CD4-positive, alpha-beta T cell (primary cell): ENCODE measurements around the gene FMN1. TPM values are rescaled to one million over a fixed set of nuclear protein-coding genes. Genes with fewer than 3 reads are reported as not detected.

Source experiments
- ATAC-seq: fragments of 200-7000 bp; cut with Tn5 transposase; one replicate; pipeline ENCODE4 v1.10.0; 2022; ENCODE audit warnings: mild to moderate bottlenecking; ENCODE audit not compliant: poor library complexity
- CTCF ChIA-PET: fragments of 350-600 bp; sonication (Branson Sonifier 250); formaldehyde crosslinking; loops from one replicate; lab custom pipeline; 2021; ENCODE audit warnings: antibody characterized with exemption, inconsistent platforms; lab: Charles Lee
- POLR2A ChIA-PET: fragments of 350-600 bp; sonication (Branson Sonifier 250); formaldehyde crosslinking; loops from one replicate; lab custom pipeline; 2021; ENCODE audit warnings: antibody characterized with exemption, inconsistent platforms; lab: Charles Lee
- DNase-seq, 14 experiments: peaks; one replicate each; pipeline ENCODE4 v3.0.0-alpha.2; 2013 to 2020; ENCODE audit warnings: mixed read lengths in 2 of 14
- H3K27ac ChIP-seq, 2 donors: one replicate each; pipeline versions ENCODE4 v1.5.1 to v1.7.0; 2013; ENCODE audit warnings: low read length in 2 of 2, low read depth in 1 of 2, mild to moderate bottlenecking in 1 of 2
- H3K27me3 ChIP-seq, 2 experiments: 1 replicate in 1 of 2; 2 replicates in 1 of 2; pipeline versions ENCODE4 v1.6.1 to v1.7.0; 2013; ENCODE audit warnings: low read length in 2 of 2, control low read depth in 1 of 2, mild to moderate bottlenecking in 1 of 2, moderate library complexity in 1 of 2; ENCODE audit not compliant: insufficient read depth in 2 of 2, control insufficient read depth in 1 of 2
- H3K36me3 ChIP-seq: one replicate; pipeline ENCODE4 v1.6.1; 2013; ENCODE audit warnings: low read length, control low read depth; ENCODE audit not compliant: insufficient read depth
- H3K4me1 ChIP-seq: one replicate; pipeline ENCODE4 v1.6.1; 2013; ENCODE audit warnings: low read length, control low read depth; ENCODE audit not compliant: insufficient read depth
- H3K4me3 ChIP-seq: one replicate; pipeline ENCODE4 v1.5.1; 2013; ENCODE audit warnings: mild to moderate bottlenecking, low read length, moderate library complexity
- H3K9me3 ChIP-seq, 2 experiments: 1 replicate in 1 of 2; 2 replicates in 1 of 2; pipeline versions ENCODE4 v1.6.1 to v1.7.0; 2013; ENCODE audit warnings: low read length in 2 of 2, mild to moderate bottlenecking in 2 of 2, control low read depth in 1 of 2, moderate library complexity in 1 of 2; ENCODE audit not compliant: control insufficient read depth in 1 of 2, insufficient read depth in 1 of 2
- H3K27ac Mint-ChIP-seq: one replicate; pipeline ENCODE4 v1.8.0; 2020; ENCODE audit warnings: mixed read lengths
- H3K27me3 Mint-ChIP-seq: one replicate; pipeline ENCODE4 v1.8.0; 2021; ENCODE audit warnings: mixed read lengths
- H3K36me3 Mint-ChIP-seq: one replicate; pipeline ENCODE4 v1.8.0; 2021; ENCODE audit warnings: low read depth, mixed read lengths
- H3K4me1 Mint-ChIP-seq: one replicate; pipeline ENCODE4 v1.8.0; 2021; ENCODE audit warnings: low read depth, mixed read lengths
- H3K4me3 Mint-ChIP-seq: one replicate; pipeline ENCODE4 v1.8.0; 2020; ENCODE audit warnings: mild to moderate bottlenecking, mixed read lengths
- H3K9me3 Mint-ChIP-seq: one replicate; pipeline ENCODE4 v1.8.0; 2020; ENCODE audit warnings: mixed read lengths
- CTCF ChIP-seq: fragments of 200-600 bp; IDR thresholded peaks from one replicate; pipeline ENCODE4 v1.8.0; 2022; ENCODE audit warnings: antibody characterized with exemption, mild to moderate bottlenecking
- intact Hi-C, 2 experiments: fragments of 100-400 bp; cut with DNase I in 1 of 2; cut with micrococcal nuclease in 1 of 2; formaldehyde crosslinking; loops; one replicate each; pipeline versions ENCODE4 v1.15.1 to v1.9.0; 2023 to 2025; cut with DNase I, micrococcal nuclease
- total RNA-seq, 174 experiments: library from RNA in 2 of 174; stranded (reverse) in 2 of 174; gene quantifications; one replicate each; pipeline ENCODE4 v1.2.3 and lab custom pipeline; 2021 to 2026

Gene FMN1
- total RNA-seq, 2 experiments from 2014 or later = 0.39 to 0.55 TPM

DNA sequence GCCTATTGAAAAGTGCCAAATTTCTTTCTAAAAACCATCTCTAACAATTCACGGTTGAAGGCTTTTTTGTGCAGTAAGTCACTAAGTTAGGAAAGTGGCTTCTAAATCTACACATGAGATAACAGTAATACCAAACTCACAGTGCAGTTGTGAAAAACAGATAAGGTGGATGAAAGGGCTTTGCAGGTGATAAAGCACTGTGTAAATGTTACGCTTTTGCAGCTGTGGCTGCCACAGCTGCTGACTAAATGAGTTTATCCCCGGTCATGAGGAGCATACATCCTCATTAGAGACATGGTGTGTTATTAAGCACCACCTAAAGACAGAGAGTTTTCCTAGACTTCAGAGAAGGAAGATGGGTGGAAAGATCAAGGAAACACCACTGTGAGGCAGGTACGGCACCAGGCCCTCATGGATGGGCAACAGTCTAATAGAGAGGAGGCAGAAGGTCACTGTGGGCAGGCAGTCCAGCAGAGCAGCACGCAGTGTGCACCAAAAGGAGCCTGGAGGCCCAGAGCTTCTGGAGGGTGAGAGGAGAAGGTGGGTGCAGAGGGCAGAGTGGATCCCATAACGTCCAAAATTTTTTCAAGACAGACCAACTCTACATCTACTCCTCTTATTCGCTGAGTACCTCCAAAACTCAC is 68.5 kb downstream of the FMN1 start:
- ATAC-seq (peak; percentile 67), DNase-seq (peak in 3 of 14 experiments; percentile 20 to 46 (median 20))
- TF ChIP-seq CTCF = no peak
- Mint-ChIP-seq H3K36me3 (no peaks in the 10 kb centered on the region), H3K27me3 (no peaks in the 10 kb centered on the region), H3K4me1 (peaks cover 31% of the 10 kb centered on the region), H3K4me3 (peak overlapping the region; percentile 72), H3K9me3 (no peaks in the 10 kb centered on the region), H3K27ac (peak overlapping the region; percentile 76)
- peak overlapping the region in 1 of 2 donors; percentile 36 for H3K27ac ChIP-seq
- peaks cover 0 to 6% of the 10 kb centered on the region in 2 experiments for H3K9me3 ChIP-seq
- H3K36me3 ChIP-seq = no peaks in the 10 kb centered on the region
- H3K4me3 ChIP-seq = peak overlapping the region; percentile 13
- H3K4me1 ChIP-seq = peaks cover 13% of the 10 kb centered on the region
- ChIA-PET POLR2A (interaction anchor here (1.0 kb wide), 1 partner anchor 34 kb away, joined by 3 read pairs; no protein-coding TSS in a partner anchor), CTCF (no interaction called here)
- intact Hi-C loops = loop anchor here (2.0 to 5.0 kb wide), 3 partner anchors 61 to 1241 kb away; partner anchors contain the start of genes FMN1 (in 1 of the 2) and LPCAT4 (in 1 of the 2)
- H3K27me3 ChIP-seq = no peaks in the 10 kb centered on the region

DNA sequence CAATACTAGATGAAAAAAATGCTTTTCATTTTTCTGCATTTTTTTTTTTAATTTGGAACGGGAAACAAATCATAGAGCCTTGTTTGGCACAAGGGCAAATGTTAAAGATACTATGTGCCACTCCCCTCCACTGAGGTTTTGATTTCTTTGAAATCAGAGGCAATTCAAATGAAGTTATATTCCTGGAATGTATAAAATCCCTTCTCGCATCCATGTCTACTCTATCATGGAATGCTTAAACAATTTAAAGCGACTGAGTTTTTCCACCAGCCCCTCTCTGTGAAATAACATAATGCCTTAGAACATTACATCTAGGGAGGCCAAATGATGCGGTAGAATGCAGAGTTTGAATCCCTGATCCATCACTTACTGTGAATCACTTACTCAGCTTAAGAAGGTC is 69.7 kb downstream of the FMN1 start:
- TF ChIP-seq CTCF = no peak
- no peaks in the 10 kb centered on the region for H3K36me3 Mint-ChIP-seq
- no peak overlapping the region for H3K4me3 ChIP-seq
- DNase-seq = no peak
- no peaks in the 10 kb centered on the region for H3K27me3 ChIP-seq
- no peak overlapping the region for H3K27ac ChIP-seq
- no peak overlapping the region for H3K27ac Mint-ChIP-seq
- H3K36me3 ChIP-seq = no peaks in the 10 kb centered on the region
- H3K9me3 ChIP-seq = peaks cover 0 to 6% of the 10 kb centered on the region in 2 experiments
- H3K9me3 Mint-ChIP-seq = no peaks in the 10 kb centered on the region
- ChIA-PET POLR2A (interaction anchor here (0.7 kb wide), 1 partner anchor 98 kb away, joined by 3 read pairs; no protein-coding TSS in a partner anchor), CTCF (no interaction called here)
- H3K4me1 ChIP-seq = peaks cover 13% of the 10 kb centered on the region
- peaks cover 31% of the 10 kb centered on the region for H3K4me1 Mint-ChIP-seq
- H3K27me3 Mint-ChIP-seq = no peaks in the 10 kb centered on the region
- no peak for ATAC-seq
- no peak overlapping the region for H3K4me3 Mint-ChIP-seq
- intact Hi-C loops = loop anchor here in 1 of 2 experiments (1.0 to 5.0 kb wide), 3 partner anchors 21 to 1242 kb away; partner anchors contain the start of gene LPCAT4

DNA sequence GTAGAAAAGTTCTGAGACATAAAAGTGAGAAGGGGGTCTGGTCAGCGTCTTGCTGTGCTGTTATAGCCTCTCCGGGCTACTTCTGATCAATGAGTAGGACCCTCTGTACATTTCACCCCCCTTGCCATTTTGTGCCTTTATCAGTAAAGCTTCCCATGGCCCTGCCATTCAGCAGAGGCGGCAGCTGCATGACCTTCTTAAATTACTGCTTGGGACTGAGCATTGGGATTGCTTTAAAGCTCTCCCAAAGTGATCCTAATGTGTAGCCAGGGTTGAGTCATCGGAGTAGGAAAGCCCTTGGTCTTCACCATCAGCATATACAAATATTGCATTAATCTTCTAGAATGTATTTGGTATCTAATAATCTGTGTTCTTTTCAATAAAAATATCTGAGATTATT is 70.2 kb downstream of the FMN1 start:
- no peak overlapping the region for H3K4me3 ChIP-seq
- peaks cover 0 to 6% of the 10 kb centered on the region in 2 experiments for H3K9me3 ChIP-seq
- H3K36me3 Mint-ChIP-seq = no peaks in the 10 kb centered on the region
- no peak overlapping the region for H3K27ac ChIP-seq
- ATAC-seq (no peak), DNase-seq (no peak)
- intact Hi-C loops = loop anchor here in 1 of 2 experiments (1.0 kb wide), 1 partner anchor 20 kb away; no protein-coding TSS in a partner anchor
- no peak overlapping the region for H3K27ac Mint-ChIP-seq
- H3K36me3 ChIP-seq = no peaks in the 10 kb centered on the region
- no peak for TF ChIP-seq CTCF
- H3K27me3 Mint-ChIP-seq = no peaks in the 10 kb centered on the region
- ChIA-PET CTCF (no interaction called here), POLR2A (interaction anchor here (0.8 kb wide), 1 partner anchor 20 kb away, joined by 3 read pairs; no protein-coding TSS in a partner anchor)
- H3K4me1 Mint-ChIP-seq = peaks cover 31% of the 10 kb centered on the region
- no peaks in the 10 kb centered on the region for H3K27me3 ChIP-seq
- no peaks in the 10 kb centered on the region for H3K9me3 Mint-ChIP-seq
- no peak overlapping the region for H3K4me3 Mint-ChIP-seq
- peaks cover 13% of the 10 kb centered on the region for H3K4me1 ChIP-seq
